ENCODE results near the gene LRRC8D.
A peak's percentile ranks its signal among the peaks of the same experiment; 100 is the strongest.

Gene LRRC8D

DNA sequence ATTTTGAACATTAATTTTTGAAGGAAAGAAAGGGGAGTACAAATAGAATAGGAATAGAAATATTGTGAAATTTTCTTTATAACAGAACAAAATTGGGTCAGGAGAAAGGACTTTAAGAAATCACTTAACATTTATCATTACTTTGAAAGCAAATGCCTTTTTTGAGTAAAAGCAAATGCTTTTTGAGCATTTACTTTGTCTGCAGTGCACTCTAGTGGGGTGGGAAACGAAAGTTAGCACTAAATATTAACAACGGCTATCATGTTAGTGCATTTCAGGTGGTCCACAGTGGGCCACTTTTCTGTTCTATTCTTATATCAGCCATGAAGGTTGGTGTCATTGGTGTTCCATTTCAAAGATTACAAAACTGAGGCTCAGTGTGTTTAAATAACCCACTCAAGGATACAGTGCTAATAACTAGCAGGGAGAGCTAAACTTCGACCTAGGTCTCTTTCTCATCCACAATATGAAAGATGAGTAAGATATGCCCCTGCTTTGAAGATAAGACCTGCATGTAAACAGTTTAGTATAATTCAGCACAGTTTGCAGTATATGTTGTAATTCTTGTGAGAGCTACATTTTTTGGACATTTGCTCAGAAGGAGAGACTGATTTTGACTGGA, 13.4 kb downstream of the LRRC8D start:
- DNase-seq, result no peak

DNA sequence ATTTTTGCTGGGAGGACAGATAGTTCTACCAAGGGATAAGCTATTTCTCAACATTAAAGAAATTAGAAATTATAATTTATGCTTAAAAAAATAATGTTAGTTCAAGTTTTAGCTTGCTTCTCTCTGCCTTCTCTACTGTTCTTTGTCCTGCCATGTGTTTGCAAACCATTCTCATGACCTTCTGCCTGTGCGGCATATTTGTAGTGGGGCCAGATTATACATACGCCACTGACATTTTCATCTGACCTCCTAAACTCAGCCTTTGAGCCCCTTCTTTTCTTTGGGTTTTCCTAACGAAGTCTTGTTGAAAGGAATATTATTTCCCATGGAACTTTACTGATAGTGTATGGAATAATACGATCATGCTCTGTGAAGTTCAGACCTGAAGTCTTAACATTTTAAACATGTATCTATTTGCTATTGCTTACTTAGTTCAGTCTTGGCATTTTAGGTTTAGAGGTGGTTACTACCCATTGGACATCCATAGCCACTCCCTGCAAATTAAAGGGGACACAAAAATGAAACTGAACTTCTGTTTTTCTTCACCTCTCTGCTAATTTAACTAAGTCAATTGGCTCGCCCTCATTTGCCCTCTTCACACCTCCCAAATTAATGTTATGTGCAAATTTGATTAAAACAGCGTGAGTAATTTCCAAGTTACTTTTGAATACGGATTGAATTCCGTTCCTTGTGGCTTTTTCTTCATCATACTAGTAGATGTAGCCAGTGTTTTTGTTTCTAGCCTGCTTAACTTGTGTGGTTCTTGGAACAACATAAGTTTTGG, 15.6 kb downstream of the LRRC8D start:
- no peak for DNase-seq

DNA sequence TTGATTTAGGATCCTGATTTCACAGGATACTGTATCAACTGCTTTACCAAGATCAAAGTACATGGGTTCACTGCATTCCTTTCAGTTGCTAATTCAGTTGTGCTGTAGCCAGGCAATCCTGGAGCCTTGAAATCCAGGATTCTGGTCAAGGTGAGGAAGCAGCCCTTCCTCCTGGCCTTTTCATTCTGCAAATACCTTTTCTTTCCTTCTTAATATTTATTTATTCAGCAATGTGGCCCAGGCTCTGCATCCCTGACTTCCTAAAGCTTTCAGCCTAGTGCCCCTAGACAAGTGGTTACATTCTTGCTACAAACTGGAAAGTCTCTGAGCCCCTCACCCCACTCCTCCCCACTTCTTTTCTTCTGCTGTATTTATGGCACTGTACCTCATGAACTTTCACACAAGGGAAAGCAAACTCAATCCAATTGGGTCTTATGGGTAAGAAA, 16.2 kb downstream of the LRRC8D start:
- no peak for DNase-seq

DNA sequence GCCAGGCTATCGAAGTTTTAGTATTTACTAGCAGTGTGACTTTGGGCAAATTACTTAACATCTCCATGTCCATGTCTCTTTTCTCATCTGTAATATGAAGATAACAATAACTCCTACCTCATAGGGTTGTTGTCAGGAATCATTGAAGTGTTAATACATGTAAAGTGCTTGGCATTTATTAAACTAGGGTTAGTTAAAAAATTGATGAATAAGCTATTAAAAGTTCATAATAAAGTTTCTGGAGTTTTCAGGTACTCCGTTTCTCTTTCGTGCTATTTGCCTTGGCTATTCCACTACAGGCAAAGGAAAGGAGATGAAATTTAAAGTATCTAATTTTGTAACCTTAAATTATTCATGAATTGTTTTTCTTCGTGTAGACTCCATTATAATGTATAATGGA, 16.7 kb downstream of the LRRC8D start:
- DNase-seq, result no peak

DNA sequence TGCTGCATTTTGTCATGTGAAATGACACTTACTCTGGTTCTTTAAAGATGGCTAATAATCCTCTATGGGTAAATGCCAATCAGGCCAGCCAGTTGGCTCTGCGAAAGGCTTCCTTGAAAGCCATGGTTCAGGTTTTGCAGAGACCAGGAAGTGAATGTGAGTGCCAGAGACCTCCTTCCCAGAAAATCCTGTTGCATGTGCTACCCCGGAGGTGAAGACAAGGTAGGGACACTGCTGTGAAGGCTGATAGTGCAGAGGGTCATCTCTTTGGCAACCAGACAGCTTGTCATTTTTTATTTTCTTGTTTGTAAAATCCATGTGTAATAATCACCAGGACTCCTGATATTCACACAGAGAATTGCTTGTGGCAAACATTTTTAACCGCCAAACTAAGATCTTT, 18.7 kb downstream of the LRRC8D start:
- no peak for DNase-seq

DNA sequence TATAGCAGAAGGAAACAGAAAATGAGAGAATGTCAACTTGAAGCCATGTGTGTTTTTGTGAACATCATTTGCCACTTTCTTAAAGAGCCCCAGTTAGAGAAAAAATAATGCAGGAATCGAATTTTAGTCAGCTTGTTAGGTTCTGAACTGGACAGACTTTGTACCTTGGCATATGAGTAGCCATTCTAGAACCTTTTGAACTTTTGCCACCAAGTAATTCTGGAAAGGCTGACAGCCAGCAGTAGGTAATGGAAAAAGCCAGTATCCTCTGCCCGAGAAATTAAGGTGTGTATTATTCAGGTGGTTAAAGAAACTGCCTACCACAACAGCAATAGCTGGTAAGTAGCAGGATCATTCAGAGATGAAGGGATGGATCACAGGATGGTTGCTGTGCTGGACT, 20.7 kb downstream of the LRRC8D start:
- DNase-seq, result no peak

DNA sequence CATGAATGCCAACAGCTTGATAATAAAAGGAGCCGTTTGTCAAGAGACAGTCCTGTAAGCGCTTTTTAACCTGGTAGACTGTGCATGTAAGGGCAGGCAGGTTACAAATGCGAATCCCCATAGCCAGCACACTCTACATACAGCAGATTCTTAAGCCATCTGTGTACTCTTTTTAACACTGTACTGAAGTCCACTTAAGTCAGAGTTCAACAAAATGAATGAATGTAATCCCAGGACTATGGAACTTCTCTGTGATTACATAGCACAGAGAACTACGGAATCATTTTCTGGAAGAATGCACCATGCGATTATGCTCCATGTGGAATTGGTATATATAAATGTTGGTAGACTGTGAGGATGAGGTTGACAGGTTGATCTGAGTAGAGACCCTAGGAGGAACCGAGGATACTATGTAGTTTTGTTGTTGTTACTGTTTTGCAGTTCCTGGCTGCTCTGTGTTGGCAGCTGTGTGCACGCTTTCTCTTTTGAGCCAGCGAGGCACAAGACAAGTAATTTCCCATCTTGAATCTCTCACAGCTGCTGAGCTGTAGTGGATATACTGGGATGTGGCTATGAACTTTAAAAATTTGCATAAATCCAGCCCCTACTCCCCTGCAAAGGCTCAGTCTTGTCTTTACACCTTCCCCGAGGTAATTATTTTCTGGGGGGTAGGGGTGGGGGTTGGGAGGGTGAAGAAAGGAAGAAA, 21.9 kb downstream of the LRRC8D start:
- DNase-seq, result no peak

DNA sequence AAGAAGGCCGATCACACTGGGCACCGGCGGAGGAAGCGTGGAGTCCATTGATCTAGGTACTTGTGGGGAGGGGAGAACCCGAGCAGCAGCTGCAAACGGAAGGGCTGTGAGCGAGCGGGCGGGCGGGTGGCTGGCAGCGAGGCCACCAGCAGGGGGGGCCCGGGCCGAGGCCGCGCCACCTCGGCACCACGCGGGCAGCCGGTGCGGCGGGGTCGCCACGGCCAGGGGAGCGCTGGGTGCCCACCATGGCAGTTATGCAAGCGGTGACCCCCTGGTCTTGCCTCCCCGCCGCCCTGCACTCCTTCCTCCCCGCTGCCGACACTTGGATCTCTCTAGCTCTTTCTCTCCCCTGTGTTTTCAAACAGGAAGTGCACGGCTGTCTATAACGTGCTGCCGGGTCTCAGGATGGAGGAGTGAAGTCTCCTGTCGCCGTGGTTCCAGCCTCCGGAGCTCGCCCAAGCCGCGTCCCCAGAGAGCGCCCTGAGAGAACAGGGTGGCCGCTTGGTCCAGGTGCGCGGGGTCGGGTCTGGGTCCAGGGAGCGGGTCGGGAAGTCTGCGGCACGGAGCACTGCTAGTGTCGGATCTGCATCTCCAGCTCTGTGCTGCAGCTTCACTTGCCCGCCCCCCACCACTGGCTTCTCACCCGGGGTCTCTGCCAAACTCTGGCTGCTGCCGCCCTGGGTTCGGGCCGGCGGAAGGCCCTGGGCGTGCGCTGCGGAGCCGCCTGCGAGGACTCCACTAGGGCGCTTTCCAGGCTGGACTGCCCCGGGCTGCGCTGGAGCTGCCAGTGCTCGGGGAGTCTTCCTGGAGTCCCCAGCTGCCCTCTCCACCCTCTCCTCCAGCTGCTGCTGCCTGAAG, 22.7 kb downstream of the LRRC8D start:
- peak; percentile 66 for DNase-seq

DNA sequence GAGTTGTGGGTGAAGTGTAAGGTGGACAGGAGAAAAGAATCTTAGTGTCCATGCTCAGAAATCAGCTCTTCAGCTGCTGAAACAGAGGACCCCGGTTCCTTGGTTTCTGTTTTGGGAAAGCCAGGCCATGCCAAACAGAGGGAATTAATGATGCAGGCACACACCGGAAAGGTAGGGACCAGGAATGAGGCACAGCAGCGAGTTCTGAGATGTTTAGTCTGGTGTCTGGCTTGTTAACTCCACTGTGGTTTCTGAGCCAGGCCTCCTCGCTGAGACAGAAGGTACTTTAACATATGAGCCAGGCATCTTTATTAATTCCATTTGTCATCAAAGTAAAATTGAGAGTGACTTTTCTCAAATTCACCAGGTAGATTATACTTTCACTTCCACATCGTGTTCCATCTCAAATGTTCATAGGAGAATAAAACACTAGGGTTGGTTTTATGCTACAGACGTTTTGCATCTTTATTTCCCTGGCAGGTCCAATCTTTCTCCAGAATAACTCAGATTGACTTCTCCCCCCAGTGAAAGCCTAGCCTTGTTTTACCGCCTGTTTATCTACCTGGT, 23.5 kb downstream of the LRRC8D start:
- no peak for DNase-seq

DNA sequence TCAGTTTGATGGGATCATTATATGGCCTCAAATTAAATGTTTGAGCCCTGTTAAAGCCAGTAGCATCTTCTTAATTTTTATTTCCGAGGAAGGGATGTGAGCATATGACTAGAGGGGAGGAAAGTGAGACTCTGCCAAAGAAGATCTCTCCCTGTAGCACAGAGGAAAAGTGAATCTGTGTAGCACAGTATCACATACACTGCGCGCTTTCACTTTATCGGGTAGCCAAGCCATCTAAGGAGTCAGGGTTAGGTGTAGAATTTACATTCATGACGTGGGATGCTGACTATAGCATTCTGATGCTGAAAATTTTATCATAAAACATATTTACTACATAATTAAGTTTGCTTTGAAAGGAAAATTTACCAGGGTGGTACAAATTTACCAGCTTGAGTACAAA, 24.0 kb downstream of the LRRC8D start:
- no peak for DNase-seq

DNA sequence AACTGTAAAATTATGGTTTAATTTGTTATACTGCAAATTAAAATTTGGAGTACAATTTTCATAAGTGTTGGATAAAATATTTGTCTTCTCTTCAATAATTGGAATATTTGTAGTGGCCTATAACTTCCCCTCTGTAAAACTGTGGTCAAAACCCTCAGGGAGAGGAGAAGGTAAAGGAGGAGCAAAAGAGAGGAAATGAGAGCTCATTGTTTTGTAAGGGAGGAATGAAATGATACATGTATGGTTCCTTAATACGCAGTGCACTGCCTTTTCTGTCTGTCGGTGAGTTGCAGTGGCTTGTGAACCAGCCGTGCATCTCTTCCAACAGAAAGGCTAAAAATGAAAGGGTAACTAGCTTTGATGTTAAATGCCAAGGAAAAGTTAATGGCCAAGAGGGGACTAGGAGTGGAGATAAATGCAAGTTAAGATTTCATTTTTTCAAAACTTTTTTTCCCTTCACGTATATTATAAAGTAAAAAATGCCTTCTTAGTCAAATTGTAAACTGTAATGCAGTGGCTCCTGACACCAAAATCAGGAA, 26.4 kb downstream of the LRRC8D start:
- no peak for DNase-seq

DNA sequence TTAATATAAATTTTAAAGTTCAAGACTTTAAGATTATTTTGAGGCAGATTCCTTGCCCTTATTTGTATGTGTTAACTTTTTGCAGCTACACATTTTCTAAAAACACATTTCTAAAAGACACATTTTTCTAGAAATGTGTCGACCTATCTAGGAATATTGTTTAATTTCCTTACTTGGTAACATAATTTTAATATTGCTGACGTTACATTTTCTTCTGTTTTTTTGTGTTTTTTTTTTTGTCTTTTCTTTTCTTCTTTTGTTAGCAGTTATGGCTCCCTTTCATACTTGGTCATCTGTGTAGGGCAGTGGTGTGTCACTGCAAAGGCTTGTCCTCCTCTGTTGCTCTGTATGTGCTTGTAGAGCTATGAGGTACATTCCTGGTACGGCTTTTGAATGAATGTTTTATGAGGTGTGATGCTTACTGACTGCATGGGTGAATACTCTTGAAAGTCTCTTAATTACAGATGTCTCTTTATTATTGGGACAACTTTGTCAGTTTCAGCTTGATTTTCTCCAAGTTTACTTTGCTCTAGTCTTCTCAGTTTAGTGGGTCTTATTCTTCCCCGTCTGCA, 30.1 kb downstream of the LRRC8D start:
- no peak for DNase-seq

DNA sequence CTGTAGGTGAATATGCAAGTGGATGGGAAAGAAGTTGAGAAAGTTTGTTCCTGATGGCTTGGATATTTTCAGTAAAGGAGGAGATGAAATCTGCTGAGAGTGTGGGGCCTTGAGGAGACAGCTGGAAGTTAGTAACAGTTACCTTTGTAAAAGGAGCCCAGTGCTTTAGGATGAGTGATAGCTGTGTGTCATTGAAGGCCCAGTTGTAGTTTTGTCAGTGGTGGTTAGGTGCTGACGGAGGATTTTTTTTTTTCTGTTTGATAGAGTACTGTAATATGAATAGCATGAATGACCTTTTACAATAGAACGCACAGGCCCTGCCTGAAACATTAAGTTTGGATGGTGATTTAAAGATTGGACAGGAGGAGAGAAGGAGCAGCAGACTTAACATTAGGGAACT, 33.3 kb downstream of the LRRC8D start:
- DNase-seq, result no peak

DNA sequence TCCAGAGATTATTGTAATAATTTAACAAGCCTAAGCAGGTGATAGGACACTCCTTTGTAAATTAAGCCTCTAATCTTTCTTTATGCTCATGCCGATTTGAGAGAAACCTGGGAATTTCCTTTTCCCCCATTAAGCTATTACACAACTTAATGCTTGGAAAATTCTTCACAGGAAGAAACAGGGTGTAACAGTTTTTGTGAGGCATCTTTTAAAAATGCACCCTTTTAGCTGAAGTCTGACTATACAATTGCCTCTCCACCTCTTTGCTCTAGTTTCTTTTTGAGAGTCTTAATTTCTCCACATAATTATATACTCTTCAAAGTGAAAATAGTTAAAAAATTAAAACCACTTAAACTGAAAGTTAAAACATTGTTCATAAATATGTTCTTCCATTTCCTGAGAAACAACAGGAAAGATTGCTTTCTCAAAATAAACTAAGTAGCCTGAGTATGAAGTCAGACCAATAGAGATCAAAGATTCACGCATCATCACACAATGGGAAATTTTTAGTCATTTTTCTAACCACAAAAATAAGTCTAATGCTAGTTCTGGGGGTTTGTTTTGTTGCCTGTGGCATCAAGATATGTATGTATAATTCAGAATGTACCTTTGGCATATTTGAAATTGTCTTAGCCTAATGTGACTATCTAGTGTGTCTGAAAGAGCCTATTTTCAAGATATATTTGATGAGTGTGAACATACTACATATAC, 34.7 kb downstream of the LRRC8D start:
- DNase-seq, result no peak

DNA sequence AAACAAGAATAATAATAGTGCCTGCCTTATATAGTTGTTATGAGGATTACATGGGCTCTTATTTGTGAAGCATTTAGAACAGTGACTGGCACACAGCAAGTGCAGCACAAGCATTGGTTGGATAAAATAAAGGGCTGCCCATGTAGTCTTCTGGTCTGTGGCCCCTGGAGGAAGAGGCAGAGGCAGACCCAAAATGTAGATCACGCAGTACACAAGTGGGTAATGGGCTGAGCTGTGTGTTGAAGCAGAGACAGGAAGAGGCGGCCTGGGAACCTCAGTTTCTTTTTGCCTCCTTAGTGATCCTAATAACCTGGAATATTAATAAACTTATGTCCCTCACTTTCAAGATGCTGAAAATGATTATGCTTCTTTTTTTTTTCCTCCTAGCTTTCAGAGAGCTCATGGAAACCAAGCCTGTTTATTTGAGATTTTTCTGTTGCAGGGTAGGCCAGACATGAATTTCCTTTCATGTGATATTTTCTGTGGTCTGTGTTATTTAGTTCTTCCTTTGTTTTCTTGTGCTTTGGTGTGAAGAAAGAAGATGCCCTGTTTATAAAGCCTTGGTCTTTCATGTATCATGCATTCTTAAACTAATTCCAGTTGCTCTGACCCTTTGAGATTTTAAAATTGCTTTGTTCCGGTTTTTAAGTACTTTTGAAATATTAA, 42.5 kb downstream of the LRRC8D start:
- no peak for DNase-seq

DNA sequence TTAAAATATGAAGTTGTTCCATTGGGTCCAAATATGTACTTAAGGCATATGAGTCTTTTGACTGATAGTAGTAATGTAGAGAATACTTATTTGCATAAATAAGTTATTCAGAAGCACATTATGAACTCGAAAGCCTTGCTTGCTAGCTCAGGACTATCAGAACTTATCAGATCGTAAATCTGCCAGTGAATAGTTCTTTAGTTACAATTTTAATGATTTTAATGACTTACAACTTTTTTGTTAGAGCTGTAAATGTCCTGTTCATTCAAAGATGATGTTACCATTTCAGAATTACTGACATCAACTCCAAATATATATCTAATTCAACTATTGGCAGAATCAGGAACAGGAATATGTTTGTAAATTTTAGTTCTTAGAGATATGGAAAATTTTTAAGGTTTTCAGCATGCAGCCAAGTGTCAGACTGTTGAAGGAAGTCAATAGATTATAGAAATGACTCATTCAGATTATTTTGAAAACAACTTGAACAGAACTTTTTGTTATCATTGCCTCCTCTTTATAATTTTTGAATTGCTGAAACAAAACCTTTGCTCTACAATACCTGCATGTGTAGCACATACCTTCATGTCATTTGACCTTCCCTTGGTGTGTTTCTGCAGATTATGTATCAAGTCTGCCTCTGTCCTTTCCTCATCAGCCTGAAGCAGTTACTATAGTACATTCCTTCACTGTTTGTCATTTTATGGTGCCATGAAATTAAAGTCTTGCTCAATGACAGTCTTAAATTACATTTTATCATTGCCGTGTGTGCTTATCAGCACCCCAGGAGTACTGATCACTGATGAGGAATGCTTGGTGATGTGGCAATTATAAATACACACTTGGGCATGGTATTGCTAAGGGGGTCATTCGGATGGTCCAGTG, 44.9 kb downstream of the LRRC8D start:
- DNase-seq, result no peak

DNA sequence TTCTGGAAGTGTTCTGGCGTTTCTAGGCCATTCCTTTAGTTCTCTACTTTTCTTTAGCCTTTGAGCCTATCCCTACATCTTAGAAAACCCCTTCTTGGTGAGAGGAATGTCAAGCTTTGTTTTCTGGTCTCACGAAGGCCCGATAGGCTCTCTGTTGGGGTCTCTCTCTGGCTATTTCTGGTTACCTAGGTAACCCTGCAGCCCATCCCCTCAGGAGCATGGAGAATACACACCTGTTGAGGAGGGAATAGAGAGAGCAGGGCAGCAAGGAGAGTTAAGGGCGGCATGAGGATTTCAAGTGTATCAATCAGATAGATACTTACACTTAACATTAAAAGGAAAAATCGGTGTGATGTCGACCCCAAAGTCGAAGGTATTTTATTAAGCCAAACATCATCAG, 45.7 kb downstream of the LRRC8D start:
- DNase-seq, result no peak

DNA sequence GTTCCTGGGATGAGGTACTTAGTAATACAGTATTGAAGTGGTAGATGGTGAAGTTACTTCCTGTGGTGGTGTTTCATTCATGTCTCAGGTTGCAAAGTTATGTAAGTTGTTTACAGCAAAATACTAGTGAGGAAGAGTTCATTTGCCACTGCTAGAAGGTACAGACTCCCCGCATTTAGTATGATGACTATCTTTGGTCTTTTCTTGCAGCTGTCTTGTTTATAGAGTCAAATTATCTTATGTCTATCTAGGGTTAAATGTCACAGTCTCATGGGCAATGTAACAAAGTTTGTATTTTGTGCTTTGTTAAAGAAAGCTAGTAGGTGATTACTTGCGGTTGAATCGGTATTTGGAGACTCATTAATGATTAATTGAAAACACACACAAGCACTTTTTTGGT, 50.2 kb downstream of the LRRC8D start:
- DNase-seq, result no peak

DNA sequence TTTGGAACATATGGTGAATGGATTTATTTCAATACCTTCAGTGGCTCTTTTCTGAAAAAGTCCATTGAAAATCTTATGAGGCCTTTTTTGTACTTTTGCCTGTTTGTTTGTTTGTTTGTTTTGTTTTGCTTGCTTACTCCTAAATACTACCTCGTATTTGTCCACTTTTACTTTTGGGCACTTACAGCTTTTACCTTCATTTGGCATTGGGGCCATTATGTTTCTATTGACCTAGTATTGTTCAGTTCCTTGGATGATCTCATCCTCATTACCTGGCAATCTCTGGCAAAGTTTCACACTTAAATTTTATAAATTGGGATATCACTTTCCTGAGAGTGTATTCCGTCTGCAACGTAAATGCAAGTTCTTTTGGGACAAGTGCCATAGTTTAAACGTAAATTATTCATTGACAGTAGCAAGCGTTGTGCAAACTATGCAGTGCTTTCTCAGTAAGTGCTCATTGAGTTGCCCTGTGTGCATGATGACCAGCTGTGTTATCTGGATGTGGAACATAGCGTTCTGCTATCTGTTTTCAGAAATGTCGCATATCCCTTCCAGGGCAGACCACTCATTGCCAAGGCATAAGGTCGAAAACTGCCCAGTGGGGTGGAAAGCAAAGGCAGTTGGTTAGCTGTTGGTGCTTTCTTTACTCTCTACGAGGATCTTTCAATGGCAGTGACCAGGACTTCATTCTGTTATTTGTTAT, 51.1 kb downstream of the LRRC8D start:
- no peak for DNase-seq

All from NCI-H2029 treated with DMSO at 0.1 percent for 48 hours (cell line).